GM18505 (cell line): ENCODE results near the gene VAV1.
A peak's percentile ranks its signal among the peaks of the same experiment; 100 is the strongest.

Experiments
- ATAC-seq: cut with Tn5 transposase; IDR thresholded peaks from one replicate; pipeline ENCODE4 v1.9.1; 2021; ENCODE audit not compliant: unreplicated experiment
- POLR2A ChIP-seq: IDR thresholded peaks from 4 replicates; pipeline ENCODE4 v1.6.1; 2011; ENCODE audit warnings: borderline replicate concordance; ENCODE audit not compliant: insufficient read depth, insufficient read length; ENCODE audit errors: extremely low read depth

The VAV1 gene, protein sequence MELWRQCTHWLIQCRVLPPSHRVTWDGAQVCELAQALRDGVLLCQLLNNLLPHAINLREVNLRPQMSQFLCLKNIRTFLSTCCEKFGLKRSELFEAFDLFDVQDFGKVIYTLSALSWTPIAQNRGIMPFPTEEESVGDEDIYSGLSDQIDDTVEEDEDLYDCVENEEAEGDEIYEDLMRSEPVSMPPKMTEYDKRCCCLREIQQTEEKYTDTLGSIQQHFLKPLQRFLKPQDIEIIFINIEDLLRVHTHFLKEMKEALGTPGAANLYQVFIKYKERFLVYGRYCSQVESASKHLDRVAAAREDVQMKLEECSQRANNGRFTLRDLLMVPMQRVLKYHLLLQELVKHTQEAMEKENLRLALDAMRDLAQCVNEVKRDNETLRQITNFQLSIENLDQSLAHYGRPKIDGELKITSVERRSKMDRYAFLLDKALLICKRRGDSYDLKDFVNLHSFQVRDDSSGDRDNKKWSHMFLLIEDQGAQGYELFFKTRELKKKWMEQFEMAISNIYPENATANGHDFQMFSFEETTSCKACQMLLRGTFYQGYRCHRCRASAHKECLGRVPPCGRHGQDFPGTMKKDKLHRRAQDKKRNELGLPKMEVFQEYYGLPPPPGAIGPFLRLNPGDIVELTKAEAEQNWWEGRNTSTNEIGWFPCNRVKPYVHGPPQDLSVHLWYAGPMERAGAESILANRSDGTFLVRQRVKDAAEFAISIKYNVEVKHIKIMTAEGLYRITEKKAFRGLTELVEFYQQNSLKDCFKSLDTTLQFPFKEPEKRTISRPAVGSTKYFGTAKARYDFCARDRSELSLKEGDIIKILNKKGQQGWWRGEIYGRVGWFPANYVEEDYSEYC

GRCh38 chr19:6772028-6772865 lies at the start of gene VAV1:
TSS of gene VAV1 (plus strand) at chr19:6772708. CDS start at chr19:6772808, 100 bp downstream.
- peak; percentile 38 for ATAC-seq
- TF ChIP-seq POLR2A: peak; percentile 92

GRCh38 chr19:6723108-6723618 lies 49.3 kb upstream of the VAV1 start:
- ATAC-seq: no peak
- no peak for TF ChIP-seq POLR2A

GRCh38 chr19:6723738-6724137 lies 48.8 kb upstream of the VAV1 start:
- no peak for ATAC-seq
- TF ChIP-seq POLR2A: no peak

GRCh38 chr19:6724631-6725492 lies 47.6 kb upstream of the VAV1 start:
- TF ChIP-seq POLR2A: no peak
- ATAC-seq: no peak

DNA sequence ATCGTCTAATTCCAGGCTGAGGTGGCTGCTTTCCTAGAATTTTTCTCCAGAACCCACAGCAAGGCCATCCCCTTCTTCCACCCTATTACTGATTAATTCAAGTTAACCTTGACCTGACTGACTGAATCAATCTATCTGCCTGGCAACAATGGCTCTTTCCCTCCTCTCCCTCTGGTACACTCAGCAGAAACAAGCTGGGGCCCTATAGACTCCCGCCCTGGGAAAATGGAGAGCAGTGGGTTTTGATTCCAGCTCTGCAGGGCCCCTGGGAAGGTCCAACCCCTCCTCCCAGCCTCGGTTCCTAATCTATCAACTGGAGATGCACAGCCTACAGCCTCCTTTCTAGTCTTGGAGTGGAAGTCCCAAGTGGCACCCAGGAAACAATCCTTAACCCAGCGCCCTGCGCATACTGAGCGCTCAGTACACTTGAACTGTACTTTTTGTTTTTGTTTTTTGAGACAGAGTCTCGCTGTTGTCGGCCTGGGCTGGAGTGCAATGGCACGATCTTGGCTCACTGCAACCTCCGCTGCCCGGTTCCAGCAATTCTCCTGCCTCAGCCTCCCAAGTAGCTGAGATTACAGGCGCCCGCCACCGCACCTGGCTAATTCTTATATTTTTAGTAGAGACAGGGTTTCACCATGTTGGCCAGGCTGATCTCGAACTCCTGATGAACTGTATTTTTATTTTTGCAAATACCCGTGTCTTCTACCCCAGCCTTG lies 46.8 kb upstream of the VAV1 start:
- ATAC-seq: no peak

GRCh38 chr19:6728346-6728745 lies 44.2 kb upstream of the VAV1 start:
- ATAC-seq: no peak
- no peak for TF ChIP-seq POLR2A

More for the DNA sequence above, 46.8 kb upstream of the VAV1 start:
- no peak for TF ChIP-seq POLR2A

GRCh38 chr19:6729573-6730152 lies 42.8 kb upstream of the VAV1 start:
- no peak for ATAC-seq
- TF ChIP-seq POLR2A: no peak

GRCh38 chr19:6730153-6730804 lies 42.2 kb upstream of the VAV1 start:
- TF ChIP-seq POLR2A: no peak
- ATAC-seq: no peak

GRCh38 chr19:6730941-6731670 lies 41.4 kb upstream of the VAV1 start:
- TF ChIP-seq POLR2A: no peak
- no peak for ATAC-seq

DNA sequence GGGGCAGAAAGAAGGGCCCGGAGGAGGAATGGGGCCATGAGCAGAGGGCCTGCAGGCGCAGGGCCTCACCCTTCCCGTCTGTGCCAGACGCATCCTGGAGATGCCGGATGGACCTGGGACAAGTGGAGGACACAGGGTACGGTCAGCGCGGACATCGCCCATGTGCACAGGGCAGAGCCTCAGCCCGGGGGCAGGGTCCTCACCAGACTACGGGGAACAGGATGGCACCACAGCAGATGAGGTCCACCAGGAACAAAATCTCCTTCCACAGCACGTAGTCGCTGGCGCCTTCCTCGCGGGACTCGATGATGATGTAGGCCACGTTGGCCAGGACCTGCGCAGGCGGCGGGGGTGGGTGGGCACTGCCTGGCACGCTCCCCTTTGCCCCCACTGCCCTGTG lies 40.7 kb upstream of the VAV1 start:
- TF ChIP-seq POLR2A: no peak
- no peak for ATAC-seq
